MG63 (cell line): ENCODE data around the gene ERLEC1. TPM values are rescaled to one million over a fixed set of nuclear protein-coding genes. Genes with fewer than 3 reads are reported as not detected.
A peak's percentile ranks its signal among the peaks of the same experiment; 100 is the strongest.
"Not testable (repeated sequence)": the region's sequence is repeated elsewhere in the genome, so short reads cannot be mapped to it uniquely, and the experiment has no call there.

Experiments used
- DNase-seq: peaks from one replicate; pipeline ENCODE4 v3.0.0-alpha.2; 2020
- H3K27me3 ChIP-seq: fragments of 250-450 bp; sonication (Bioruptor Pico); 2 replicates; pipeline ENCODE4 v1.5.1; 2020; ENCODE audit warnings: mild to moderate bottlenecking, moderate library complexity
- H3K36me3 ChIP-seq: fragments of 250-450 bp; sonication (Bioruptor Pico); 2 replicates; pipeline ENCODE4 v1.5.1; 2020; ENCODE audit warnings: mild to moderate bottlenecking, moderate library complexity
- H3K4me3 ChIP-seq: fragments of 250-450 bp; sonication (Bioruptor Pico); 2 replicates; pipeline ENCODE4 v1.5.1; 2020; ENCODE audit warnings: mild to moderate bottlenecking, moderate library complexity
- H3K9me3 ChIP-seq: fragments of 250-450 bp; sonication (Bioruptor Pico); 2 replicates; pipeline ENCODE4 v1.5.1; 2020; ENCODE audit warnings: mild to moderate bottlenecking, moderate library complexity
- total RNA-seq: library from RNA; depleted of rRNA; stranded (reverse); fragments of >200 nt; shearing (Covaris generic); gene quantifications from 2 replicates; pipeline ENCODE4 v1.2.3, GENCODE V29; 2014; ENCODE audit warnings: low replicate concordance

The ERLEC1 gene
- total RNA-seq, 1 experiment from 2014 or later, result 12.1 TPM

DNA sequence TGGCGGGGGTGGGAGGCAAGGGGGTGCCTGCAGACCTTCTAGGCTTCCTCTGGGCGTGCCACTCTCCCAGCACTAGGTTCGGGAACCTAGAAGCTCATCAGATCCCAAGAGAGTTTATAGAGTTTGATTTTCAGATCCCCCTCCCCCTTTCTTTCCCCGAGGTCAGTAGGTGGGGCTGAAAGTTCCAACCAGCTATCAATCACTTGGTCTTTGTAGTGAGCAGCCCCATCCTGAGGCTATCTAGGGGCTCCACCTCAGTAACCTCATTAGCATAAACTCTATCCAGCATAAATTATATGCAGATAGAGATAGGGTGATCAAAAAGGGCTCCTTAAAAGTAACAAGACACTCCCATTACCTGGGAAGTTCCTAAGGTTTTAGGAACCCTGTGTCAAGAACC is 32.8 kb downstream of the ERLEC1 start:
- H3K27me3 ChIP-seq, result no peaks in the 10 kb centered on the region
- H3K9me3 ChIP-seq, result no peaks in the 10 kb centered on the region
- no peak overlapping the region for H3K4me3 ChIP-seq
- DNase-seq, result no peak
- peaks cover 23% of the 10 kb centered on the region for H3K36me3 ChIP-seq

DNA sequence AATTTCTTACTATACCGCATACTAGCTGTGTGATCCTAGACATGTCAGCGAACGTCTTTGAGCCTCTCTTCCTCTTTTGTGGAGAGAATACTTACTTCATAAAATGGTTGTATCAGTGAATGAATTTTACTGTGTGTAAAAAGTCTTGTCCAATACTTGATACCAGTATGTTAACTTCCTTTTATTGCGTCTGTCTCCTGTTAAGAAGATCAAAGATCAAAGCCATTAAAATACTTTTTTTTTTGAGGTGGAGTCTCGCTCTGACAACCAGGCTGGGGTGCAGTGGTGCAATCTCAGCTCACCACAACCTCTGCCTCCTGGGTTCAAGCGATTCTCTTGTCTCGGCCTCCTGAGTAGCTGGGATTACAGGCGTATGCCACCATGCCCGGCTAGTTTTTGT is 33.2 kb downstream of the ERLEC1 start:
- Histone ChIP-seq H3K4me3 (no peak overlapping the region), H3K27me3 (no peaks in the 10 kb centered on the region), H3K9me3 (no peaks in the 10 kb centered on the region), H3K36me3 (peaks cover 23% of the 10 kb centered on the region)
- DNase-seq, result no peak

- H3K36me3 ChIP-seq, result peaks cover 19% of the 10 kb centered on the region
- DNase-seq, result no peak
- H3K4me3 ChIP-seq, result no peak overlapping the region
- no peaks in the 10 kb centered on the region for H3K9me3 ChIP-seq
- no peaks in the 10 kb centered on the region for H3K27me3 ChIP-seq
Measured at GRCh38 chr2:53820711-53821110, 33.9 kb downstream of the ERLEC1 start.

DNA sequence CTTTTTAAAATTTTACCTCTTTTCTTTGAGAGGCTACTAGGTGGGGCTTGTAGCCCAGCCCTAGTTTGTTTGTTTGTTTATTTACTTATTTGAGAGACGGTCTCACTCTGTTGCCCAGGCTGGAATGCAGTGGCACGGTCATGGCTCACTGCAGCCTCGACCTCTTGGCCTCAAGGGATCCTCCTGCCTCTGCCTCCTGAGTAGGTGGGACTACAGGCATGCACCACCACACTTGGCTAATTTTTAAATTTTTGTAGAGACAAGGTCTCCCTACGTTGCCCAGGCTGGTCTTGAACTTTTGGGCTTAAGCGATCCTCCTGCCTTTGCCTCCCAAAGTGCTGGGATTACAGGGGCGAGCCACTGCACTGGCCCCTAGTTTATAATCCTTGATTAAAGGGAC is 35.0 kb downstream of the ERLEC1 start:
- Histone ChIP-seq H3K36me3 (peaks cover 18% of the 10 kb centered on the region), H3K4me3 (no peak overlapping the region), H3K9me3 (no peaks in the 10 kb centered on the region), H3K27me3 (no peaks in the 10 kb centered on the region)
- no peak for DNase-seq

DNA sequence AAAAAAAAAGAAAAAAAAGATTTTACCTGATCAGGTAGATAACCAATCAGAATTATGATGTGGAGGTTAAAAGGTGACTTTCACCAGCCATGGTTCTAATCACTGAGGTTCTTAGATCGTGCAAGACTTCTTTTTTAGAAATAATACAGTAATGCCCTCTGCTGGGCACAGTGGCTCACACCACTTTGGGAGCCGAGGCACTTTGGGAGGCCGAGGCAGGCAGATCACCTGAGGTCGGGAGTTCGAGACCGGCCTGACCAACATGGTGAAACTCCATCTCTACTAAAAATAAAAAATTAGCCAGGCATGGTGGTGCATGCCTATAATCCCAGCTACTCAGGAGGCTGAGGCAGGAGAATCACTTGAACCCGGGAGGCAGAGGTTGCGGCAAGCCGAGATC is 36.8 kb downstream of the ERLEC1 start:
- H3K36me3 ChIP-seq, DNase-seq, H3K27me3 ChIP-seq, H3K4me3 ChIP-seq, H3K9me3 ChIP-seq: not testable (repeated sequence)

GRCh38 chr2:53826030-53826410 is 39.2 kb downstream of the ERLEC1 start:
- H3K9me3 ChIP-seq, result no peaks in the 10 kb centered on the region
- H3K27me3 ChIP-seq, result no peaks in the 10 kb centered on the region
- no peaks in the 10 kb centered on the region for H3K36me3 ChIP-seq
- no peak overlapping the region for H3K4me3 ChIP-seq
- DNase-seq, result no peak

- no peak for DNase-seq
- H3K36me3 ChIP-seq, result no peaks in the 10 kb centered on the region
- H3K4me3 ChIP-seq, result no peak overlapping the region
- no peaks in the 10 kb centered on the region for H3K27me3 ChIP-seq
- no peaks in the 10 kb centered on the region for H3K9me3 ChIP-seq
Measured at GRCh38 chr2:53826587-53827397, 39.9 kb downstream of the ERLEC1 start.

DNA sequence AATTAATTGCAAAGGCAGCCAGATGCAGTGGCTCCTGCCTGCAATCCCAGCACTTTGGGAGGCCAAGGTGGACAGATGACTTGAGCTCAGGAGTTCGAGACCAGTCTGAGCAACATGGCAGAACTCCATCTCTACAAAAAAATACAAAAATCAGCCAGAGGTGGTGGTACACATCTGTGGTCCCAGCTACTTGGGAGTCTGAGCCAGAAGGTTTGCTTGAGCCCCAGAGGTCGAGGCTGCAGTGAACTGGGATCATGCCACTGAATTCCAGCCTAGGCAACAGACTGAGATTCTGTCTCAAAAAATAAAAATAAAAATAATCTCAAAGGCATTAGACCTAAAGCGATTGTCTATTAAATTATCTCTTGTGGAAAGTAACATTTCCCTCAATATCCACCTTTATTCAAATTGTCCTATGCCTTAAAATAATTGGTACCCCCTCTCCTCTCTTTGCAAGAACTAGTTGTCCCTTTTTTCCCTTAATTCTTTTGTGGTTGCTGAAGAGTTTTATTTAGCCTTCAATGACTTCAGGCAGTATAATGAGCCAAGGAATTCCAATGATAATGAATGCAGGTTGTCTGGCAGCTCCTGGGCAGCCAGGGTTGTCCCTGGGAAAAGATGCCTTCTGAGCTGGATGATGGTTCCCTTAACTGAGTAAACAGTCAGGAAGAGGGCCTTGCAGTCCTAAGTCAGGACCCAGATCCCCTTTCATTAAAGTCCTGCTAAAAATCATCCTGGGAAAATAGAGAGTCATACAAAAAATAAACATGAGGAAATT is 40.7 kb downstream of the ERLEC1 start:
- H3K27me3 ChIP-seq, result no peaks in the 10 kb centered on the region
- no peaks in the 10 kb centered on the region for H3K36me3 ChIP-seq
- no peaks in the 10 kb centered on the region for H3K9me3 ChIP-seq
- H3K4me3 ChIP-seq, result no peak overlapping the region
- no peak for DNase-seq

DNA sequence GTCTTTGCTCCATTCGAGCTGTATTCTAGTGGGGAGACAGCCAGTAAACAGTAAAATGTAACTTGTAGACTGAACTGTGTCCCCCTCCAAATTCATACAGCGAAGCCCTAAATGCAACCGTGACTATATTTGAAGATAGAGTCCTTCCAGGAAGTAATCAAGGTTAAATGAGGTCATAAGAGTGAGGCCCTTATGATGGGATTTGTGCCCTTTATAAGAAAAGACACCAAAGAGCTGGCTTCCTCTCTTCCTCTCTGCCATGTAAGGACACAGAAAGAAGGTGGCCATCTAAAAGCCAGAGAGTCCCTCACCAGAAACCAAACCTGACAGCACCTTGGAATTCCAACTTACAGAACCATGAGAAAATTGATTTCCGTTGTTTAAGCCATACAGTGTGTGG is 41.5 kb downstream of the ERLEC1 start:
- H3K27me3 ChIP-seq, result no peaks in the 10 kb centered on the region
- H3K36me3 ChIP-seq, result no peaks in the 10 kb centered on the region
- no peak for DNase-seq
- no peaks in the 10 kb centered on the region for H3K9me3 ChIP-seq
- no peak overlapping the region for H3K4me3 ChIP-seq

- no peak overlapping the region for H3K4me3 ChIP-seq
- no peaks in the 10 kb centered on the region for H3K36me3 ChIP-seq
- DNase-seq, result no peak
- no peaks in the 10 kb centered on the region for H3K27me3 ChIP-seq
- H3K9me3 ChIP-seq, result no peaks in the 10 kb centered on the region
Measured at GRCh38 chr2:53829273-53829979, 42.6 kb downstream of the ERLEC1 start.

GRCh38 chr2:53829980-53830290 is 43.1 kb downstream of the ERLEC1 start:
- H3K36me3 ChIP-seq, H3K27me3 ChIP-seq, H3K4me3 ChIP-seq, DNase-seq, H3K9me3 ChIP-seq: not testable (repeated sequence)

GRCh38 chr2:53840580-53840979 is 53.7 kb downstream of the ERLEC1 start:
- Histone ChIP-seq H3K9me3 (no peaks in the 10 kb centered on the region), H3K36me3 (no peaks in the 10 kb centered on the region), H3K4me3 (no peak overlapping the region), H3K27me3 (no peaks in the 10 kb centered on the region)
- no peak for DNase-seq

- H3K4me3 ChIP-seq, H3K9me3 ChIP-seq, H3K27me3 ChIP-seq, H3K36me3 ChIP-seq, DNase-seq: not testable (repeated sequence)
Measured at GRCh38 chr2:53841651-53842050, 54.8 kb downstream of the ERLEC1 start.

- Histone ChIP-seq H3K27me3 (no peaks in the 10 kb centered on the region), H3K4me3 (no peak overlapping the region), H3K36me3 (no peaks in the 10 kb centered on the region), H3K9me3 (no peaks in the 10 kb centered on the region)
- DNase-seq, result peak; percentile 18
Measured at GRCh38 chr2:53842891-53843290, 56.0 kb downstream of the ERLEC1 start.

DNA sequence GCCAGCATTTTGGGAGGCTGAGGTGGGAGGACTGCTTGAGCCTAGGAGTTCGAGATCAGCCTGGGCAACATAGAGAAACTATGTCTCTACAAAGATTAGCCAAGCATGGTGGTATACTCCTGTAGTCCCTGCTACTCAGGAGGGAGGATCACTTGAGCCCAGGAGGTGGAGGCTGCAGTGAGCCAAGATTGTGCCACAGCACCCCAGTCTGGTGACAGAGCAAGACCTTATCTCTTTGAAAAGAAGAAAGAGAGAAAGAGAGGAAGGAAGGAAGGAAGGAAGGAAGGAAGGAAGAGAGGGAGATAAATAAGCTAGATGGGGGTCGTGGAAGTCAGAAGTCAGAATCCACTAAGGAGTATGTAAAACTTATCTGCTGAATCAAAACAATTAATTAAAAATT is 56.8 kb downstream of the ERLEC1 start:
- H3K36me3 ChIP-seq, result no peaks in the 10 kb centered on the region

DNA sequence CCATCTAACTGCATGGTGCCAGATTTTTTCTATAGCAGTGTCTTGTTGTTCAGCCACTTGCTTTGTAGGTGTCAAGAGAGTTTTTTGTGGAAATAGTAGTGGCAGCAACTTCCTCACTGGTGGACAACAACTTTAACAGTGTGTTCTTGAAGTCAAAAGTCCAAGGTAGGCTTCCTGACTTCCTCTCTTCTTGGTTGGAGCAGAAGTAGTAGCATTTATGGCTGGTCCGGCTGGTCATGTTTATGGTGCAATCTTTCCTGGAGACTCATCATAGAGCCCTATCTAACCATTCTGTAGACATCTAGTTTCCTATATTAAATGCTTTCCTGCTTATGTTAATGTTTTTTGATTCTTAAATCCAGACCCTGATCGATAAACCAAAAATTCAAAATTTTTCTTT is 61.2 kb downstream of the ERLEC1 start:
- Histone ChIP-seq H3K36me3 (peaks cover 4% of the 10 kb centered on the region; the same call in 1 of the 2 replicates), H3K27me3 (no peaks in the 10 kb centered on the region), H3K4me3 (no peak overlapping the region), H3K9me3 (no peaks in the 10 kb centered on the region)
- no peak for DNase-seq

More for the DNA sequence above, 56.8 kb downstream of the ERLEC1 start:
- Histone ChIP-seq H3K9me3 (no peaks in the 10 kb centered on the region), H3K4me3 (no peak overlapping the region), H3K27me3 (no peaks in the 10 kb centered on the region)
- DNase-seq, result no peak

GRCh38 chr2:53851052-53851757 is 64.4 kb downstream of the ERLEC1 start:
- not testable (repeated sequence) for H3K9me3 ChIP-seq, H3K4me3 ChIP-seq, DNase-seq, H3K27me3 ChIP-seq
- peaks cover 12% of the 10 kb centered on the region for H3K36me3 ChIP-seq
